HEK293 (cell line): ENCODE data around the gene PPP1R8.
"Not testable (repeated sequence)": the region's sequence is repeated elsewhere in the genome, so short reads cannot be mapped to it uniquely, and the experiment has no call there.

Source experiments
- CTCF ChIA-PET: fragments of 350-600 bp; formaldehyde crosslinking; extraction: SDS; loops from one replicate; lab custom pipeline; 2021; ENCODE audit warnings: antibody characterized with exemption; lab: Yijun Ruan, JAX
- POLR2A ChIA-PET: fragments of 300-600 bp; formaldehyde crosslinking; extraction: SDS; loops from one replicate; lab custom pipeline; 2020; ENCODE audit warnings: antibody characterized with exemption, inconsistent platforms; lab: Yijun Ruan, JAX
- H3K27ac ChIP-seq: fragments of 200-500 bp; sonication (Bioruptor generic); 2 replicates; pipeline ENCODE4 v1.5.1; 2014; ENCODE audit warnings: low read depth, low read length, control low read depth, inconsistent platforms; ENCODE audit errors: extremely low read depth
- H3K36me3 ChIP-seq, 2 experiments: fragments of 200-500 bp in 1 of 2; sonication (Bioruptor generic) in 1 of 2; 1 replicate in 1 of 2; 2 replicates in 1 of 2; pipeline ENCODE4 v1.5.1; 2014 to 2017; ENCODE audit warnings: inconsistent platforms in 2 of 2, low read length in 2 of 2; ENCODE audit not compliant: control insufficient read depth in 2 of 2, insufficient read depth in 1 of 2
- H3K4me1 ChIP-seq: fragments of 200-500 bp; sonication (Bioruptor generic); 2 replicates; pipeline ENCODE4 v1.5.1; 2014; ENCODE audit warnings: mild to moderate bottlenecking, low read length, inconsistent platforms; ENCODE audit not compliant: control insufficient read depth, insufficient read depth
- H3K4me3 ChIP-seq: 2 replicates; pipeline ENCODE4 v1.5.1; 2011; ENCODE audit warnings: low read depth, mild to moderate bottlenecking, control low read depth, low read length, moderate library complexity
- H3K9me3 ChIP-seq: fragments of 200-500 bp; sonication (Bioruptor generic); 2 replicates; pipeline ENCODE4 v1.5.1; 2014; ENCODE audit warnings: low read depth, low read length, inconsistent platforms; ENCODE audit not compliant: control insufficient read depth, insufficient read depth
- GLIS1 ChIP-seq: fragments of 450-650 bp; formaldehyde crosslinking; IDR thresholded peaks from 2 replicates; pipeline ENCODE4 v1.5.1; 2016; ENCODE audit warnings: missing biosample characterization, missing genetic modification characterization
- PATZ1 ChIP-seq: fragments of 450-650 bp; formaldehyde crosslinking; IDR thresholded peaks from 2 replicates; pipeline ENCODE4 v1.5.1; 2016; ENCODE audit warnings: missing biosample characterization, missing genetic modification characterization
- RBAK ChIP-seq: fragments of 450-650 bp; formaldehyde crosslinking; IDR thresholded peaks from 2 replicates; pipeline ENCODE4 v1.5.1; 2016; ENCODE audit warnings: missing biosample characterization, missing genetic modification characterization
- TCF7L2 ChIP-seq: IDR thresholded peaks from 2 replicates; pipeline ENCODE4 v1.6.1; 2011; ENCODE audit warnings: low read depth, mild to moderate bottlenecking, inconsistent platforms, low read length, moderate library complexity, borderline replicate concordance
- ZBTB20 ChIP-seq: fragments of 450-650 bp; formaldehyde crosslinking; IDR thresholded peaks from 2 replicates; pipeline ENCODE4 v1.5.1; 2016; ENCODE audit warnings: missing biosample characterization, missing genetic modification characterization
- ZFP3 ChIP-seq: fragments of 450-650 bp; formaldehyde crosslinking; IDR thresholded peaks from 2 replicates; pipeline ENCODE4 v1.5.1; 2016; ENCODE audit warnings: low read depth, missing biosample characterization, missing genetic modification characterization
- ZNF239 ChIP-seq: fragments of 450-650 bp; formaldehyde crosslinking; IDR thresholded peaks from 2 replicates; pipeline ENCODE4 v1.5.1; 2016; ENCODE audit warnings: missing biosample characterization, missing genetic modification characterization
- ZNF488 ChIP-seq: fragments of 450-650 bp; formaldehyde crosslinking; IDR thresholded peaks from 2 replicates; pipeline ENCODE4 v1.5.1; 2016; ENCODE audit warnings: missing biosample characterization, missing genetic modification characterization
- ZNF513 ChIP-seq: fragments of 450-650 bp; IDR thresholded peaks from 2 replicates; pipeline ENCODE4 v1.5.1; 2018; ENCODE audit warnings: missing biosample characterization, missing genetic modification characterization
- ZNF677 ChIP-seq: fragments of 450-650 bp; IDR thresholded peaks from 2 replicates; pipeline ENCODE4 v1.5.0; 2018; ENCODE audit warnings: missing biosample characterization, mild to moderate bottlenecking, missing genetic modification characterization, moderate library complexity
- ZNF768 ChIP-seq: fragments of 450-650 bp; formaldehyde crosslinking; IDR thresholded peaks from 2 replicates; pipeline ENCODE4 v1.5.1; 2018; ENCODE audit warnings: missing biosample characterization, mild to moderate bottlenecking, missing genetic modification characterization

Gene PPP1R8

GRCh38 chr1:27868932-27869718 lies 38.5 kb downstream of the PPP1R8 start (continued):
- no peak for TF ChIP-seq ZNF677 (tag by site-specific recombination)
- TF ChIP-seq ZBTB20 (tag by site-specific recombination) = no peak
- TF ChIP-seq PATZ1 (tag by site-specific recombination) = no peak
- no peak for TF ChIP-seq ZFP3 (tag by site-specific recombination)

GRCh38 chr1:27869719-27870085 lies 39.1 kb downstream of the PPP1R8 start:
- POLR2A ChIA-PET = no interaction called here
- Histone ChIP-seq H3K27ac (no peak overlapping the region), H3K36me3 (no peaks in the 10 kb centered on the region), H3K9me3 (no peaks in the 10 kb centered on the region), H3K4me3 (no peak overlapping the region), H3K4me1 (no peaks in the 10 kb centered on the region)
- CTCF ChIA-PET = interaction anchor here (0.6 kb wide), 1 partner anchor 843 kb away, joined by 3 read pairs; no protein-coding TSS in a partner anchor
- no peak for TF ChIP-seq GLIS1 (tag by site-specific recombination)
- no peak for TF ChIP-seq RBAK (tag by site-specific recombination)
- TF ChIP-seq ZNF488 (tag by site-specific recombination) = no peak
- TF ChIP-seq ZNF768 (tag by site-specific recombination) = peak; percentile 75; the same call in 1 of the 2 replicates

GRCh38 chr1:27871076-27871475 lies 40.5 kb downstream of the PPP1R8 start:
- H3K4me3 ChIP-seq, H3K36me3 ChIP-seq, H3K4me1 ChIP-seq, POLR2A ChIA-PET, H3K27ac ChIP-seq, H3K9me3 ChIP-seq: not testable (repeated sequence)
- CTCF ChIA-PET = interaction anchor here (0.6 kb wide), 1 partner anchor 50 kb away, joined by 3 read pairs; no protein-coding TSS in a partner anchor

GRCh38 chr1:27872059-27872801 lies 41.6 kb downstream of the PPP1R8 start, which contains the start of gene THEMIS2:
TSS of gene THEMIS2 (plus strand) at chr1:27872544. CDS start at chr1:27872572, 28 bp downstream.
- Histone ChIP-seq H3K27ac (no peak within 1 kb of the TSS), H3K4me1 (peaks cover 3% of the 10 kb centered on the region; the same call in 1 of the 2 replicates), H3K4me3 (peak within 1 kb of the TSS; percentile 23), H3K36me3 (no peaks in the 10 kb centered on the region), H3K9me3 (no peaks in the 10 kb centered on the region)
- CTCF ChIA-PET = interaction anchor here (0.7 kb wide), 2 partner anchors 209 to 1836 kb away, joined by 3 to 5 read pairs; no protein-coding TSS in a partner anchor
- POLR2A ChIA-PET = interaction anchor here (0.6 kb wide), 1 partner anchor 988 kb away, joined by 3 read pairs; no protein-coding TSS in a partner anchor
- TF ChIP-seq ZNF239 (tag by site-specific recombination) (peak; percentile 84; the same call in 1 of the 2 replicates), PATZ1 (tag by site-specific recombination) (0 out of 2 replicates have a peak, but pooled peaks have one; percentile 19), ZNF513 (peak; percentile 83), TCF7L2 (no peak)
